ENCODE data around the gene PRRG2. TPM values are rescaled to one million over a fixed set of nuclear protein-coding genes. Genes with fewer than 3 reads are reported as not detected.
A peak's percentile ranks its signal among the peaks of the same experiment; 100 is the strongest.
"Not testable (repeated sequence)": the region's sequence is repeated elsewhere in the genome, so short reads cannot be mapped to it uniquely, and the experiment has no call there.

Gene PRRG2
- total RNA-seq, 1 donor from 2014 or later = 2.8 TPM

GRCh38 chr19:49609499-49610092, 28.5 kb downstream of the PRRG2 start:
- no peak for DNase-seq

- no peak for DNase-seq
These were observed 32.3 kb downstream of the PRRG2 start for GRCh38 chr19:49613374-49613773.

GRCh38 chr19:49614096-49614833, 33.1 kb downstream of the PRRG2 start:
- no peak for DNase-seq

- DNase-seq = no peak
These were observed 34.7 kb downstream of the PRRG2 start for GRCh38 chr19:49615861-49616260.

GRCh38 chr19:49616532-49616931, 35.4 kb downstream of the PRRG2 start:
- DNase-seq = no peak

- DNase-seq = no peak
These were observed 35.8 kb downstream of the PRRG2 start for GRCh38 chr19:49616945-49617344.

- not testable (repeated sequence) for DNase-seq
These were observed 36.7 kb downstream of the PRRG2 start for GRCh38 chr19:49617860-49618259.

- no peak for DNase-seq
These were observed 44.1 kb downstream of the PRRG2 start for GRCh38 chr19:49624967-49625910.

- DNase-seq = no peak
These were observed 45.1 kb downstream of the PRRG2 start for GRCh38 chr19:49626226-49626625.

- no peak for DNase-seq
These were observed 48.5 kb downstream of the PRRG2 start for GRCh38 chr19:49629659-49630058.

- no peak for DNase-seq
These were observed 50.0 kb downstream of the PRRG2 start for GRCh38 chr19:49631014-49631588.

- no peak for DNase-seq
These were observed 50.6 kb downstream of the PRRG2 start for GRCh38 chr19:49631610-49632192.

- no peak for DNase-seq
These were observed 51.5 kb downstream of the PRRG2 start for GRCh38 chr19:49632576-49632975.

- not testable (repeated sequence) for DNase-seq
These were observed 52.2 kb downstream of the PRRG2 start for GRCh38 chr19:49633273-49633672.

- no peak for DNase-seq
These were observed 54.6 kb downstream of the PRRG2 start for GRCh38 chr19:49635530-49636232.

GRCh38 chr19:49636233-49636932, 55.3 kb downstream of the PRRG2 start:
- no peak for DNase-seq

GRCh38 chr19:49637821-49638738, 57.0 kb downstream of the PRRG2 start:
- DNase-seq = peak; percentile 40

GRCh38 chr19:49639401-49640112, 58.4 kb downstream of the PRRG2 start:
- peak; percentile 26 for DNase-seq
